ENCODE data around the gene CTU1.

CTU1 gene

DNA sequence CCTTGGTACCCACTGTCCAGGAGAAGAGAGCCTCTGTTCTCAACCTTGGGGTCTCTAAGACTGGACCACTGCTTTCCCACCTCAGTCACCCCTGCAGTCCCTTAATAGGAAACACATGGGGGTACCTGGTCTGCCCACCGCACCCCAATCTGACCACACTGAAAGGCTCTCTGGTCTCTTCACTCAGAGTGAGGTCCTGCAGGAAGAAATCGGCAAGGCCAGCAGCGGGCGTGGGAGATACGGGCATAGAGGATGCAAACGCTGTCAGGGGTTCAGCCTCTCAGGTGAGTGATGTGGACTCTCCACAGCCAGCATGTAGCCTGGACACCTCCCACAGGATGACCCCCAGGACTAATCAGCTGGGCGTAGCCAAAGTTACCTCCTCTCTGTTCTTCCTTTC lies 20.0 kb upstream of the CTU1 start:
- H3K4me3 ChIP-seq (ENCODE audit: low read depth, low read length), result no peak overlapping the region
- H3K36me3 ChIP-seq, result no peaks in the 10 kb centered on the region
- H3K27me3 ChIP-seq (ENCODE audit: insufficient read depth, low read depth, severe bottlenecking), result peaks cover 93% of the 10 kb centered on the region
- DNase-seq, result no peak
- no peaks in the 10 kb centered on the region for H3K9me3 ChIP-seq (ENCODE audit: severe bottlenecking)
- H3K27ac ChIP-seq, result no peak overlapping the region
- TF ChIP-seq, protein P1, sequence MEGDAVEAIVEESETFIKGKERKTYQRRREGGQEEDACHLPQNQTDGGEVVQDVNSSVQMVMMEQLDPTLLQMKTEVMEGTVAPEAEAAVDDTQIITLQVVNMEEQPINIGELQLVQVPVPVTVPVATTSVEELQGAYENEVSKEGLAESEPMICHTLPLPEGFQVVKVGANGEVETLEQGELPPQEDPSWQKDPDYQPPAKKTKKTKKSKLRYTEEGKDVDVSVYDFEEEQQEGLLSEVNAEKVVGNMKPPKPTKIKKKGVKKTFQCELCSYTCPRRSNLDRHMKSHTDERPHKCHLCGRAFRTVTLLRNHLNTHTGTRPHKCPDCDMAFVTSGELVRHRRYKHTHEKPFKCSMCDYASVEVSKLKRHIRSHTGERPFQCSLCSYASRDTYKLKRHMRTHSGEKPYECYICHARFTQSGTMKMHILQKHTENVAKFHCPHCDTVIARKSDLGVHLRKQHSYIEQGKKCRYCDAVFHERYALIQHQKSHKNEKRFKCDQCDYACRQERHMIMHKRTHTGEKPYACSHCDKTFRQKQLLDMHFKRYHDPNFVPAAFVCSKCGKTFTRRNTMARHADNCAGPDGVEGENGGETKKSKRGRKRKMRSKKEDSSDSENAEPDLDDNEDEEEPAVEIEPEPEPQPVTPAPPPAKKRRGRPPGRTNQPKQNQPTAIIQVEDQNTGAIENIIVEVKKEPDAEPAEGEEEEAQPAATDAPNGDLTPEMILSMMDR (IDR thresholded peaks at IDR 0.05; ENCODE audit: low read depth, low read length), result no peak

DNA sequence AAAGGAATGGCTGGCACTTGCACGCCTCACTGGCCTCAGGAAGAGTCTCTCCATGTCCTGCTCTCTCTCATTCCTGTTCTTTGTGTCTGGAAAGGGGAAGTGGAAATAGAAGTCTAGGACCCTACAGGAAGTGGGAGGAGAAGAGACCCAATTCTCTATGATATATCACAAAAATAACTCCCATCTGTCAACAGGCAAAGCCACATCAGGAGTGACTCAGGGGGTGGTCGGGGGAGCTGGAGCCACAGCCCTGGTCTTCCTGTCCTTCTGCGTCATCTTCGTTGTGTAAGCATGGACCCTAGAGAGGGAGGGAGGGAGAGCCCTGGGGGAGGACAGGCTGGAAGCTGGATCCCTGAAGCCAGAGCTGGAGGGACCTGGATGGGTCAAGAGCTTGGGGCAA lies 19.5 kb upstream of the CTU1 start:
- DNase-seq, result no peak
- no peaks in the 10 kb centered on the region for H3K9me3 ChIP-seq (ENCODE audit: severe bottlenecking)
- no peak overlapping the region for H3K27ac ChIP-seq
- TF ChIP-seq, protein P1 (IDR thresholded peaks at IDR 0.05; ENCODE audit: low read depth, low read length), result no peak
- no peaks in the 10 kb centered on the region for H3K36me3 ChIP-seq
- H3K27me3 ChIP-seq (ENCODE audit: insufficient read depth, low read depth, severe bottlenecking), result peaks cover 96% of the 10 kb centered on the region
- H3K4me3 ChIP-seq (ENCODE audit: low read depth, low read length), result no peak overlapping the region

DNA sequence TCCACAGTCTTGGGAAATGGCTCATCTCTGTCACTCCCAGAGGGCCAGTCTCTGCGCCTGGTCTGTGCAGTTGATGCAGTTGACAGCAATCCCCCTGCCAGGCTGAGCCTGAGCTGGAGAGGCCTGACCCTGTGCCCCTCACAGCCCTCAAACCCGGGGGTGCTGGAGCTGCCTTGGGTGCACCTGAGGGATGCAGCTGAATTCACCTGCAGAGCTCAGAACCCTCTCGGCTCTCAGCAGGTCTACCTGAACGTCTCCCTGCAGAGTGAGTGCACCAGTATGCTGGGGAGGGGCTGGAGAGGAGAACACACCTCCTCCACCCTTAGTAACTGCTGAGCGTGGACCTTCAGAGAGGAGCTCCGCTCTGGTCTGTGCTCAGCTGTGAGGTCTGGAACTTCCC lies 18.8 kb upstream of the CTU1 start:
- TF ChIP-seq, protein P1 (IDR thresholded peaks at IDR 0.05; ENCODE audit: low read depth, low read length), result no peak
- Histone ChIP-seq H3K27ac (no peak overlapping the region), H3K4me3 (ENCODE audit: low read depth, low read length) (no peak overlapping the region), H3K9me3 (ENCODE audit: severe bottlenecking) (no peaks in the 10 kb centered on the region), H3K27me3 (ENCODE audit: insufficient read depth, low read depth, severe bottlenecking) (peaks cover 94% of the 10 kb centered on the region), H3K36me3 (no peaks in the 10 kb centered on the region)
- DNase-seq, result no peak

DNA sequence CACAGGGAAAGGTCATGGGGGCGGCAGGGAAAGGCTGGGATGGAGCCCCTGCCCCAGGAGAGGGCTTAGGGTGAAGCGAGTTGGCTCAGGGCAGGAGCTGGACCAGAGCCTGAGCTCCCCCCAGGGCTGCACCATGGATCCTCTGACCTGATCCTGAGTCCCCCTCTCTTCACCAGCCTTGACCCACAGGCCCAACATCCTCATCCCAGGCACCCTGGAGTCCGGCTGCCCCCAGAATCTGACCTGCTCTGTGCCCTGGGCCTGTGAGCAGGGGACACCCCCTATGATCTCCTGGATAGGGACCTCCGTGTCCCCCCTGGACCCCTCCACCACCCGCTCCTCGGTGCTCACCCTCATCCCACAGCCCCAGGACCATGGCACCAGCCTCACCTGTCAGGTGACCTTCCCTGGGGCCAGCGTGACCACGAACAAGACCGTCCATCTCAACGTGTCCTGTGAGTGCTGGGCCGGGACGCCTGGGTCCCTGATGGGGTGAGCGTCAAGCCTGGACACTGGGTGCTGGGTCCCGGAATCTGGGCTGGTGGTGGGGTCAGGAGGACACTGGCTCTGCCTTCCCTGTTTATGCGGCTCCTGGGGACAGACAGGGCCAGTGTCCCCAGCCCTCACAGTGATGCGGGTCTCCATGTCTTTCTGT lies 17.3 kb upstream of the CTU1 start:
- TF ChIP-seq, protein P1 (IDR thresholded peaks at IDR 0.05; ENCODE audit: low read depth, low read length), result no peak
- H3K27ac ChIP-seq, result no peak overlapping the region
- peaks cover 87% of the 10 kb centered on the region for H3K27me3 ChIP-seq (ENCODE audit: insufficient read depth, low read depth, severe bottlenecking)
- no peak for DNase-seq
- no peaks in the 10 kb centered on the region for H3K9me3 ChIP-seq (ENCODE audit: severe bottlenecking)
- H3K36me3 ChIP-seq, result no peaks in the 10 kb centered on the region
- H3K4me3 ChIP-seq (ENCODE audit: low read depth, low read length), result no peak overlapping the region

DNA sequence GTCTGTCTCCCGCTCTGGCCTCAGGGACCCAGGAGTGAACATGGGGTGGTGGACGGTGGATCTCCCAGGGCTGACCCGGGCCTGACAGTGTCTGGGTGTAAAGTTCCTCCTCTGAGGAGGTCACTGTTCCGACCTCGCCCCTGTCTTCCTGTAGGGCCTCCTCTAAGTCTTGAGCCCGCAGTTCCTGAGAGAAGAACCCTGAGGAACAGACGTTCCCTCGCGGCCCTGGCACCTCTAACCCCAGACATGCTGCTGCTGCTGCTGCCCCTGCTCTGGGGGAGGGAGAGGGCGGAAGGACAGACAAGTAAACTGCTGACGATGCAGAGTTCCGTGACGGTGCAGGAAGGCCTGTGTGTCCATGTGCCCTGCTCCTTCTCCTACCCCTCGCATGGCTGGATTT lies 16.5 kb upstream of the CTU1 start, which contains the start of gene SIGLEC9:
Gene SIGLEC9 (plus strand): TSS at position 178 of the 400 bp plus-strand sequence. CDS start 69 bp downstream, at position 247.
- Histone ChIP-seq H3K9me3 (ENCODE audit: severe bottlenecking) (no peaks in the 10 kb centered on the region), H3K27me3 (ENCODE audit: insufficient read depth, low read depth, severe bottlenecking) (peaks cover 87% of the 10 kb centered on the region), H3K27ac (no peak within 1 kb of the TSS), H3K36me3 (no peaks in the 10 kb centered on the region), H3K4me3 (ENCODE audit: low read depth, low read length) (no peak within 1 kb of the TSS)
- DNase-seq, result no peak
- TF ChIP-seq, protein P1 (IDR thresholded peaks at IDR 0.05; ENCODE audit: low read depth, low read length), result no peak

DNA sequence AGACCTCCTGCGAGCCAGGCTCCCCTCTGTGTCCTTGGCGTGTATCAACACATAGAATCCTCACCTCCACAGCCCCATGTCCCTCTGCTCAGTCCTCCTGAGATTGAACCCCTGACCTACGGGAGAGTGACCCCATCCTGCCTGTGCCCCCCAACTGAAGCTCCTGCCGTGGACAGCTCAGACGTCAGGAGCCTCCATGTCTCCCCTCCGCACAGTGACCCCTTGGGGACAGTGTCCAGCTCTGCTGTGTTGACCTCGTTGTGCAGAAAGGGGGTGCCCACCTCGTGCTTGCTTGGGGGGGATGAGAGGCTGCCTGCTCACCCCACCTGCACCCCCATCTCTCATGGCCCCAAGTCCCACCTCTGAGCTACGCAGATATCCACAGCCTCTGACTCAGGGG lies 16.0 kb upstream of the CTU1 start:
- no peak overlapping the region for H3K27ac ChIP-seq
- no peak overlapping the region for H3K4me3 ChIP-seq (ENCODE audit: low read depth, low read length)
- DNase-seq, result no peak
- H3K36me3 ChIP-seq, result no peaks in the 10 kb centered on the region
- H3K9me3 ChIP-seq (ENCODE audit: severe bottlenecking), result no peaks in the 10 kb centered on the region
- TF ChIP-seq, protein P1 (IDR thresholded peaks at IDR 0.05; ENCODE audit: low read depth, low read length), result no peak
- H3K27me3 ChIP-seq (ENCODE audit: insufficient read depth, low read depth, severe bottlenecking), result peaks cover 87% of the 10 kb centered on the region
